HS-5 (cell line): ENCODE results near the gene LTC4S.
"Not testable (repeated sequence)": the region's sequence is repeated elsewhere in the genome, so short reads cannot be mapped to it uniquely, and the experiment has no call there.

Experiments
- DNase-seq: peaks from one replicate; pipeline ENCODE4 v3.0.0-alpha.2; 2012; ENCODE audit warnings: low read depth

Gene LTC4S, protein sequence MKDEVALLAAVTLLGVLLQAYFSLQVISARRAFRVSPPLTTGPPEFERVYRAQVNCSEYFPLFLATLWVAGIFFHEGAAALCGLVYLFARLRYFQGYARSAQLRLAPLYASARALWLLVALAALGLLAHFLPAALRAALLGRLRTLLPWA

DNA sequence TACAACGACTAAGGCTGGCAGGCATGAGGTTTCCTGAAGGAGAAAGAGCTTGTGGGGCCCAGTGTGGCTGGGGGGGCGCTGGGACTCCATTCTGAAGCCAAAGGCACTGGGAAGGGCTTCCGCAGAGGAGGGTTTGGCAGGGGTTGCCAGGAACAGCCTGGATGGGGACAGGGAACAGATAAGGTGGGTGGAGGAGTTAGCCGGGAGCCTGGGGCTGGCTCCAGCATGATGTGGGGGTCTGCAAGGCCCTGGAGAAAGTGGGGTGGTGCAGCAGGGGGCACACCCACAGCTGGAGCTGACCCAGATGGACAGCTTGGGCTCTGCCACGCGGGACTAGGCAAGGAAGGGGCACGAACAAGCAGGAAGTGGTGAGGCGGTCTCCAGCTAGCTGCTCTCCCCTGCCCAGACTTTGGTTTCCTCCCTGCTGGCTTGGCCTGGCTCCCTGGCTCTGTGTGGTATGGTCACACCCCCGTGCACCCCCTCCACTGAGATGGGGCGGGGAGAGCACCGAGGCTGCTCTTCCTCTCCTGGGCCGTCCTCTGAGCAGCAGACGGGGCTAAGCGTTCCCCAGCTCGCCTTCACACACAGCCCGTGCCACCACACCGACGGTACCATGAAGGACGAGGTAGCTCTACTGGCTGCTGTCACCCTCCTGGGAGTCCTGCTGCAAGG is at the start of gene LTC4S:
LTC4S (plus strand) TSS at position 519 of the 672 bp plus-strand sequence; CDS start at position 614, 95 bp downstream.
- no peak for DNase-seq

DNA sequence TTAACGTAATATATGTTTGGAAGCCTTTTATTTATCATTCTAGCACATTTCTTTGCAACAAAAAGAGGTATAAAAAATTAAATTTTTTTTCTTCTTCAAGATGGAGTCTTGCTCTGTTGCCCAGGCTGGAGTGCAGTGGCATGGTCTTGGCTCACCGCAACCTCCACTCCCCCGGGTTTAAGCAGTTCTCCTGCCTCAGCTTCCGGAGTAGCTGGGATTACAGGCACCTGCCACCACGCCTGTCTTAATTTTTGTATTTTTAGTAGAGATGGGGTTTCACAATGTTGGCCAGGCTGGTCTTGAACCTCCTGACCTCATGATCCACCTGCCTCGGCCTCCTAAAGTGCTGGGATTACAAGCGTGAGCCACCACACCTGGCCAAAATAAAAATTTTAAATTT is 49.7 kb upstream of the LTC4S start:
- not testable (repeated sequence) for DNase-seq

DNA sequence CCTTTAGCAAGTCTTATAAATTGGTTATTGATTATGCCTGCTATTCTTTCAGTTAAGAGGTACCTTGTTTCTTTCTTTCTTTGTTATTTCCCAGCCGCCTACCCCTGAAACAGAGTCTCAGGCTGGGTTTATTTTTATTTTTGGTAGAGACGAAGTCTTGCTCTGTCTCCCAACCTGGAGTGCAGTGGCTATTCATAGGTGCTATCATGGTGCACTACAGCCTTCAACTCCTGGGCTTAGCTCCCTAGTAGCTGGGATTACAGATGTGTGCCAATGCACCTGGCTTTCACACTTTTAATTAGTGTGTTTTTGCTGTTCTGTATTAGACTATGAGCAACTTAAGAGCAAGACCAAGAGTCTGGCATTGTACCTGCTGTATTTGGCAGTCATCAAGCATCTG is 46.9 kb upstream of the LTC4S start:
- DNase-seq, result no peak

DNA sequence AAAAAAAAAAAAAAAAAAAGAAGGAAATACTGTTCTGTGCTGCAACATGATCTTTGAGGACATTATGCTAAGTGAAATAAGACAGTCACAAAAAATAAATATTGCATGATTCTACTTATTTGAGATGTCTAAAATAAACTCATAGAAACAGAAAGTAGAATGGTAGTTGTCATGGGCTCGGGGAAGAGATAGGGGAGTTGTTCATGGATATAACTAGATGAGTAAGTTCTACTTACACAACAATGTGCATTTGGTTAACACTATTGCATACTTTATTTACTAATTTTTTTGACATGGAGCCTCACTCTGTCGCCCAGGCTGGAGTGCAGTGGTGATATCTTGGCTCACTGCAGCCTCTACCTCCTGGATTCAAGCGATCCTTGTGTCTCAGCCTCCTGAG is 46.0 kb upstream of the LTC4S start:
- no peak for DNase-seq

DNA sequence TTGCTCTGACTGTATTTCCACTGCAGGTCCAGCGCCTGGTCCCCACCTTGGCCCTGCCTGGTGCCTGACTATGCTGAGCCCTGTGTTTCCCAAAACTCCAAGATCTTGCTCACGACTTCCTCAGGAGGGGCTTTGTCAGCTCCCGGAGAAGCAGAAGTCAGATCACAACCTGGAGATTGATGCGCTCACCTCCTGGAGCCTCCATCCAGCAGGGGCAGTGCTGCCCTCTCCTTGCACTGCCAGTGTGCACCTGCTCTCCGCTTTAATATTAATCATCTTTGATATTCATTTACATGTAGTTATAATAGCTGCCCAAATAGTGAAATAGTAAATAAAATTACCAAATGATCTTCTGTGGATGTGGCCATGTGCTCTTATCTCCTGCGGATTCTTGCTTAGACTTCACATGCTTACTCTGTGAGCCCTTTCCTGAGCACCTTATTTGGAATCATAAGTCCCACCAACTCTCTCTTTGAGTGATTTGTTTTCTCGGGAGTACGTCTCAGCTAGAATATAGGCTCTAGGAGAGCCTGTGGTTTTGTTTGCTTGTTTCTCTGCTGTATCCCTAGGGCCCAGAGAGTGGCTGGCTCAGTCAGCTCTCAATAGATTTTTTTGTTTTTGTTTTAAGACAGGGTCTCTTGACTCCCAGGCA is 43.8 kb upstream of the LTC4S start:
- DNase-seq, result no peak

DNA sequence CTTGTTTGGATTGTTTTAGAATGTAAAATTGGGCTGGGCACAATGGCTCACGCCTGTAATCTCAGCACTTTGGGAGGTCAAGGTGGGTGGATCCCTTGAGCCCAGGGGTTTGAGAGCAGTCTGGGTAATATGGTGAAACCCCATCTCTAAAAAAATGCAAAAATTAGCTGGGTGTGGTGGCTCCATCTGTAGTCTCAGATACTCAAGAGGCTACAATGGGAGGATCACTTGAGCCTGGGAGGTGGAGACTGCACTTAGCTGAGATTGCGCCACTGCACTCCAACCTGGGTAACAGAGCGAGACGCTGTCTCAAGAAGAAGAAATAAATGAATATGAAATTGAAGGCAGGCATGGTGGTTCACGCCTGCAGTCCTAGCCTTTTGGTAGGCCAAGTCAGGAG is 39.8 kb upstream of the LTC4S start:
- DNase-seq, result no peak

DNA sequence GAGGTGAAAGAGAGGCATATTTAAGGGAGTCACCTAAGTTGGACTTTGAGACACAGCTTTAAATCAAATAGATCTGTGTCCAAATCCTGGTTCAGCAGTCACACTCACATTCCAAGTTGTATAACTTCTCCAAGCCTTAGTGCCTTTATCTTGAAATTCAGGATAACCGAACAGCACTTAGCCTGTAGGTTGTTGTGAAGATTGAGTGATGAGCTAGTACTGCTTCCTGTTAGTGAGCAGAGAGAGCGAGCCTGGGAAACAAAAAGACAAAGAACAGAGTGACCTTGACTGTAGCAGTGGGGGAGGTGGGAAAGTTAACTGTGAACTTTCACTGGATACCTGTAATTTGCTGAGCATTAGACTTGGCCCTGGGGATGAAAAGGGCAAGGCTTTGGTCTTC is 38.8 kb upstream of the LTC4S start:
- no peak for DNase-seq

DNA sequence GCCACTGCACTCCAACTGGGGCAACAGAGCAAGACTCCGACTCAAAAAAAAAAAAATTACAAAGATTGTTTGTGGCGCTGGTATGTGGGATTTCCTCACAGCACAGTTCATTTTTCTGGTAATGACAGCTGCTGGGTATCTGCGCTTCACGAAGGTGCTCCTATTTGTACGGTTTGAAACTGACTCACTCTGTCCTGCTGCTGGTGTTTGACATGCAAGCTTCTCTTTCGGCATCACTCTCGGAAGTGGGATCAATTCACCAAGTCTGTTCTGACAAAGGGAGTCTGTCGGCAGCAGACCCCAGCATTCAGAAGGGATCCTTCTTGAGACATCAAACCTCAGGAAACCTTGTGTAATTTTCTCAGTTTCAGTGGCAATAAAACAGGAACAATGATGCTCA is 34.8 kb upstream of the LTC4S start:
- DNase-seq, result no peak

DNA sequence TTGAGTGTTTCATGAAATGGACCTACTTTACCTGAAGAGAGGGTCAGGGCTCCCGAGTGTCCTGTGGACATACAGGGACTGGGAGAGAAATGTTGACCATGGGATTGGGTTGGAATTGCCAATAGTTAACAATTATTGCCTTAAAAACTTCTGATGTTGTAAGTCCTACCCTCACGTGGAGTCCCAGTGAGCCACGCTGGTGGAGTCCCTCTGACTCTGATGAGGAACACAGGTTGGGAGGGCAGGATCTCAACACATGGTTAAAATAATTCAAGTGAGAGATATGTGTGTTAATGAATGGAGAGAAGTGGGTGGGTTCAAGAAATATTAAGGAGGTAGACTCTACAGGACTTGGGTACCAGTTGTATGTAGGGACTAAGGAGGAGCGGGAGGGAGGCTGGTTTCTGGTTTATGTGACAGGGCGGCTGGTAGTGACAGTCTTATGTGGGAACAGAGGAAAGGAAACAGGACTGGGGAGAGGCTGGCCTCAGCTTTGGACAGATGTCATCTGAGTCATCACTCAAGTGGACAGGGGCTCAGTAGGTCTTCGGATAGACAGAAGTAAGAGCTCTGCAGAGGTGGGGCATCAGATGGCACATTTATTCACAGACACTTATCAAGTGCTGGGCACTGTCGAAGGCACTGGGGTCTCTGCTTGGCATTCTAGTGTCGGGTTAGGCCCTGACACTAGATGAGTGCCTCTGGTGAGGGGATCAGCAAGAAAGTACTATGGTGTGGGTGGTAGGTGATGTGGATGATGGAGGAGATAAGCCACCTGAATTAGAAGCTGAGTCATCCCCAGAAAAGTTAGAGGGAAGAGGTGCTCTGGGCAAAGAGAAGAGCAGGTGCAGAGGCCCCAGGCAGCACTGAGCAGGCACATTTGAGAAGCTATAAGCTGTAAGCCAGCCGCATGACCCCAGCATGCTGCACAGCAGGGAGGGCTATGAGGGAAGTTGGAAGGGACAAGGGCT is 33.9 kb upstream of the LTC4S start:
- DNase-seq, result no peak

DNA sequence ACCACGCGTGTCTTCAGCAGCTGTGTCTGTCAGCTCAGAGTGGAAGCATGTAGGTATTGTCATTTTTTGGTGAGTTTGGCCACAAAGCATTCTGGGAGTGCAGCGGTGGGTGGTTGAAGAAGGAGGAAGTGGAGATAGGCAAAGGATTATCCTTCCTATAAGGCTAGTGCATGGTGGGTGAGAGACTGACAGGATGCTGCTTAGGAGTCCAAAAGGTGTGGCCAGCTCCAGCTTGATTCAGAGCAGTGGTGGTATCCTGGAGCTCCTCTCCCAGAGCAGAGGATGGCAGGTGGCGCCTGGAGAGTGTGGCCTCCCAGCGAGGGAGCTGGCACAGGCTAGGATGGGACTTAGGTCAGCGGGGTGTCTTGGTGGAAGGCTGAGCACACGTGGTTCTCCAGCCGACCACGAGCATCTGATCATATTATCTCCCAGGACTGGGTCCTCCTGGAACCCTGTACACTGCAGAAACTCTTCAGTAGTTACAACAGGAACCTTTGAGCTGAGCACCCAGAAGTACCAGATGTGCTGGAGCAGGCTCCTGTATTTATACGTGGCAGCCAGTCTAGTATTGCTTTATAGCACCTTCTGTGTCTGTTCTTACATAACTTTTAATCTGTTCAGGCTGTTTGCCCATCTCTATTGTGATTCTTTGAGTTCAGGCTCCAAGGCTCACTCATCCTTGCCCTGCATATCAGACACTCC is 31.6 kb upstream of the LTC4S start:
- no peak for DNase-seq

DNA sequence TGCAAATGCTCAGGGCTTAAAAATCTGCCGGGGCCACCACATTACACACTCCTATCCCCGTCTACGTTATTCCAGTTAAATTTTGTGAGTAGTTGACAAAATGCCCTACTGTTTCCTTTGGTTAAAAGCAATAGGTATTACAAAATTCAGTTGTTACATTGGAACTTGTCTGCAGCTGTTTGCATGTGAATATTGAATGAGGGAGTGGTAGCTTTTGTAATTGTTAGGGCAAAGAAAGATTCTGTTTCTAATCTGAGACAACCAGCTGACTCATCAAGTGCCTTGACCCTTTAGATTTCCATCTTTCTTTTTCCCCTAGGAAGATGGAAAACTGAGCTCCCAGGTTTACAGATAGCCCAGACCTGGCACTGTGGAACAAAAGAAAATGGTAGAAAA is 31.0 kb upstream of the LTC4S start:
- DNase-seq, result peak; percentile 72

DNA sequence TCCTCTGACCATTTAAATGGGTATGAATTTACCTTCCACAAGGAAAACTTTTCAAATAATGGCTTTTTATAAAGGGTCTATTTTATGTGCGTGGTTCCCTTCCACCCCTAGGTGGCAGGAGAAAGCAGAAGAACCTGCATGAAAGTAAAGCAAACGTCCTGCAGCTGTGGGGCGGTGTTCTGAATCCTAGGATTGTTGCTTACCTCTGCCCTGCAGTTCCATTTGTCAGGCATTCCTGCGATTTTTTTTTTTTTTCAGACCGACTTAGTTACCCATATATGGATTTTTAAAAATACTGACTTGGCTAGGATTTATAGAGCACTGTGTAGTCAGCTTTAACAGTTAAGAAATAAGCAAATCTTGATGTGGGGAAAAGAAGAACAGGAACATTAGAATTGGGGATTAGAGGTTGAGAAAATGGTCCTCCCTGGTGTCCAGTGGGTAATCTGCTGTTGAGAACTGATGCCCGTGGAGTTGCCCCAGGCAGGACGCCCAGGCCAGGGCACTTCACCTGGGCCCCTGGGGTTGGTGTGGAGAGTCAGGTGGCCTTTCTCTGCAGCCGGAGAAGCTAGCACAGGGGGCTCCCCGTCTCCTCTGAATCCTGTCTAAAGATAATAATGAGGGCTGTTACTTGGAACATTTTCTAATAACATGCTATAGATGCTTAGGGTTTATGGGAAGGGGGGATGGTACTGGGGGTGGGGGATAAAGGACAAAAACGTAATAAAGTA is 30.4 kb upstream of the LTC4S start:
- DNase-seq, result peak; percentile 74

DNA sequence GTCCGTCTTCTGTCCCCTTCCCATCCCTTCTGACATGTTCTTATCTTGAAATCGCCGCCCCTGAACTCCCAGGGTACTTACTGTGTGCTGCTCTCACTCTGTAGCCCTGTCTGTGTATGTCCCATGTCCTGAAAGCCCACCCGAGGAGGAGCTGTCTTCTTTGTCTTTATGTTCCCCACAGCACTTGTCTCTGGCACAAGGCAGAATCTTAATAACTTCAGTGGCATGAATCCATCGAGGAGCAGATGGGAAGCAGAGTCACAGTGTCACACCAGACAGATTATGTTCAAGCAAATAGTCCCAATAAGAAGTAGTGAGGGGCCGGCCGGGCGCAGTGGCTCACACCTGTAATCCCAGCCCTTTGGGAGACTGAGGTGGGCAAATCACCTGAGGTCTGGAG is 29.7 kb upstream of the LTC4S start:
- DNase-seq, result no peak

DNA sequence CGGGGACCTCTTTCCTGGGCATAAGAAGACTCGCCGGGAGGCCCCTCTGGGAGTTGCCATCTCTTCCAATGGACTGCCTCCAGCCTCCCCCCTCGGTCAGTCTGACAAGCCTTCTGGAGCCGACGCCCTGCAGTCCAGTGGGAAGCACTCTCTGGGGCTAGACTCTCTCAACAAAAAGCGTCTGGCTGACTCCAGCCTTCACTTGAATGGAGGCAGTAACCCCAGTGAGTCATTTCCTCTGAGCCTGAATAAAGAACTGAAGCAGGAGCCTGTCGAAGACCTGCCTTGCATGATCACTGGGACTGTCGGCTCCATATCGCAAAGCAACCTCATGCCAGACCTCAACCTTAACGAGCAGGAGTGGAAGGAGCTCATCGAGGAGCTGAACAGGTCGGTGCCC is 28.4 kb upstream of the LTC4S start:
- DNase-seq, result peak; percentile 63

DNA sequence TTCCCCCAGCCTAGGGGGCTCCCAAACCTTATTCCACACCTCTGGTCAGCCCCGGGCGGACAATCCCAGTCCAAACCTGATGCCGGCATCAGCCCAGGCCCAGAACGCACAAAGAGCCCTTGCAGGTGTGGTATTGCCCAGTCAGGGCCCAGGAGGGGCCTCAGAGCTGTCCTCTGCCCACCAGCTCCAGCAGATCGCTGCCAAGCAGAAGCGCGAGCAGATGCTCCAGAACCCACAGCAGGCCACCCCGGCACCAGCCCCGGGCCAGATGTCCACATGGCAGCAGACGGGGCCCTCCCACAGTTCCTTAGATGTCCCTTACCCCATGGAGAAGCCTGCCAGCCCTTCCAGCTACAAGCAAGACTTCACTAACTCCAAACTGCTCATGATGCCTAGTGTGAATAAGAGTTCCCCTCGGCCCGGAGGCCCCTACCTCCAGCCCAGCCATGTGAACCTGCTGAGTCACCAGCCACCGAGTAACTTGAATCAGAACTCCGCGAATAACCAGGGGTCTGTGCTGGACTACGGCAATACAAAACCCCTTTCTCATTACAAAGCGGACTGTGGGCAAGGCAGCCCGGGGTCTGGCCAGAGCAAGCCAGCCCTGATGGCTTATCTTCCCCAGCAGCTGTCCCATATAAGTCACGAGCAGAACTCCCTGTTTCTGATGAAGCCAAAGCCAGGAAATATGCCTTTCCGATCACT is 27.6 kb upstream of the LTC4S start:
- DNase-seq, result no peak

DNA sequence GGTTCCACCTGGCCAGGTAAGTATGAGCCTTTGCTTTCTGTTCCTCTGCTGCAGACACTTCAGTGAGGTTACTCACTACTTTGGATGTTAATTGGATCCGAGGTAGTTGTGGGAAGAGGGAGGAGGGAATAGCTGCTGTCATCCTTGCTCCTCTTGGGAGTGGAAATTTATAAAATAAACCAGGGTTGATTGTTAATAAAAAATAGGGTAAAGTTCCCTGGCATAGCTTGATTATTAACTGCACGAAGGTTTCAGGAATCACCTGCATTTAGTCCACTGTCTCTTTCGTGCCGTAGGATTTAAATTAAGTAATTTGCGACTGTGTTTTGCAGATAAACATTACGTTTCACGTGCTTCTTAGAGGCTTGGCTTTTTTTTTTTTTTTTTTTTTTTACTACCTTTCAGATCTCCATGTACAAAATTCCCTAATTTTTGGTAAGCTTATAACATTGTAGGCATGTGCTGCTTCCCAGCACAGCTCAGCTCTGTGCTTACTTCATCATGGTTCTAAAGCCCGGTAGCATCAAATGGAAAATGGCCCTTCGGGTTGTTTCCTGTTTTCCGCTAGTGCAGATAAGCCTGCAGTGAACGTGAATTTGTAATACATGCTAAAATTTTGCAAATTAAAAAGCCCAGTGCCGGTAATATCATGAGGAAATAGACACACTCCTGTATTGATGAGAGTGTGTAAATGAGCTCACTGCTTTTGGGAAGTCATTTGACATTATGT is 26.9 kb upstream of the LTC4S start:
- DNase-seq, result no peak

DNA sequence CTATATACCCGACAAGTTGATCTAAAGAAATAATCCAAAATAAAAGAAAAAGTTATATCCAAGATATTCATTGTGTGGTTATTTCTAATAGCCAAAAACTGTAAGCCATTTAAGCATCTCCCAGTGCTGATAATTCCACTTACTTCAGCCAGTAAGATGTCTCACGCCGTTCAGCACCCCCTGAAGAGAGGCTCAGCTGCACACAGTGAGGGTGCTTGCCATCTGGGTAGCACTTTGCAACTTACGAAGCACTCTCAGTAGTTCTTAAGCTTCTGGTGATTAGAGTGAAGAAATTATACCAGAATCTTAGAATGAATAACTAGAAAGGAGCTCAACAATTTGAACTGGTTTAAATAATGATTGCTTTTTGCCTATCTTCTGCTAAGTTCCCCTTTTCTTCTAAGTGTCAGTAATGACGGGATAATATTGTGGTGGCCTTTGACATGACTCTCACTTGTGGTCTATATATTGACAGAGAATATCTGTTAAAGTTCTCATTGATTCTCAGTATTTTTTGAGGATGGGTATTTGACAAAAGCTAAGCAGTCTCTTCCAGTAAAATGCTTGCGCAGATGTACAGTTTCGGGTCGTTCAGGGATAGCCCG is 26.2 kb upstream of the LTC4S start:
- no peak for DNase-seq

DNA sequence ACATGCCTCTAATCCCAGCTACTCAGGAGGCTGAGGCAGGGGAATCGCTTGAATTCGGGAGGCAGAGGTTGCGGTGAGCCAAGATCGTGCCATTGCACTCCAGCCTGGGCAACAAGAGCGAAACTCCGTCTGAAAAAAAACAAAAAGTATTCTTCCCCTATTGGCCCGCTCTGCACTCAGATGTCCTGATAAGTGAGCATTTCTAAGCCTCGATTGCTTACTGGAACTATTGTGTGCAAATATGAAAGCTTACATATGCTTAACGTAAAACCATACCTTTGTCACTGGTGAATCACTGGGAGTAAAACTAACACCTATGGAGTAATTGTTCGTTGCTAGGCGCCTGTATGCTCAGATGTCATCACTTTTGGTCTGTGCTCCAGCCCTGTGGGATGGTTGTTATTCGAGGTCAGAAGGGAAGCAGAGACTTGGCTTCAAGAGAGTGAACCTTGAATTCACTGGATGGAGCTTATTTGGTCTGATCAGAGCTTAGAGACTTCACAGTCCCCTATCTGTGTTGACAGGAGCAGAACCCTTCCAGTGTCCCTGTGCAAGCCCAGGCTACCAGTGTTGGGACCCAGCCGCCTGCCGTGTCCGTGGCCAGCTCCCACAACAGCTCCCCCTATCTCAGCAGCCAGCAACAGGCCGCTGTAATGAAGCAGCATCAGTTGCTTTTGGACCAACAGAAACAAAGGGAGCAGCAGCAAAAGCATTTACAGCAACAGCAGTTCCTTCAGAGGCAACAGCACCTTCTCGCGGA is 25.3 kb upstream of the LTC4S start:
- no peak for DNase-seq

DNA sequence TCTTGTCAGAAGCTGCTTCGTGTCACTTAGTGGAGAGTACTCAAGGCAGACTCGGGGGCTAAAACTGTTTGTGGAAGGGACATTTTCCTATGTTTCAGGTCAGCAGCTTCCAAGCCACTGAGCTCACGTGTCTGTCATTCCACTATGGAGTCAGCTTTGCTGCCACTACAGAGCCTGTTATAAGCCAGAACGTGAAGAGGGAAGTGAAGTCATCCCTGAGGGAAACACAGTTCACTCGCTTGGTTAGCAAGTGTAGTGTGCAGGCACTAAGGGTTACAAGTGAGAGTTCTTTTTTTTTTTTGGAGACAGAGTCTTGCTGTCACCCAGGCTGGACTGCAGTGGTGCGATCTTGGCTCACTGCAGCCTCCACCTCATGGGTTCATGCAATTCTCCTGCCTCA is 24.5 kb upstream of the LTC4S start:
- DNase-seq, result no peak
